MCF 10A (cell line): ENCODE measurements around the gene SDSL. TPM values are rescaled to one million over a fixed set of nuclear protein-coding genes. Genes with fewer than 3 reads are reported as not detected.

Experiments used
- BruUV-seq: library from RNA; stranded (reverse); fragments of 400-500 nt; replicated peaks from 2 replicates; lab custom pipeline; 2021; lab: Mats Ljungman, UMichigan
- CTCF ChIA-PET: fragments of 300-600 bp; sonication (Branson Sonifier 250); formaldehyde crosslinking; extraction: SDS; loops from one replicate; lab custom pipeline; 2021; ENCODE audit warnings: antibody characterized with exemption, inconsistent platforms; lab: Yijun Ruan, JAX
- POLR2A ChIA-PET: fragments of 300-600, 350-650 bp; sonication (Branson Sonifier 250); formaldehyde crosslinking; extraction: SDS; loops from one replicate; lab custom pipeline; 2020; ENCODE audit warnings: antibody characterized with exemption, inconsistent platforms; lab: Yijun Ruan, JAX
- DNase-seq: peaks from one replicate; pipeline ENCODE4 v3.0.0-alpha.2; 2018; ENCODE audit not compliant: unreplicated experiment
- H3K27ac Mint-ChIP-seq: one replicate; pipeline ENCODE4 v1.8.0; 2022; ENCODE audit warnings: mild to moderate bottlenecking, low read depth, mixed read lengths; ENCODE audit not compliant: unreplicated experiment
- H3K27me3 Mint-ChIP-seq: one replicate; pipeline ENCODE4 v1.8.0; 2022; ENCODE audit warnings: mixed read lengths; ENCODE audit not compliant: insufficient read depth, unreplicated experiment
- H3K36me3 Mint-ChIP-seq: one replicate; pipeline ENCODE4 v1.8.0; 2022; ENCODE audit warnings: mild to moderate bottlenecking, moderate library complexity, mixed read lengths; ENCODE audit not compliant: insufficient read depth, unreplicated experiment
- H3K4me1 Mint-ChIP-seq: one replicate; pipeline ENCODE4 v1.8.0; 2022; ENCODE audit warnings: mixed read lengths; ENCODE audit not compliant: insufficient read depth, unreplicated experiment
- H3K4me3 Mint-ChIP-seq: one replicate; pipeline ENCODE4 v1.8.0; 2022; ENCODE audit warnings: mild to moderate bottlenecking, moderate library complexity, mixed read lengths; ENCODE audit not compliant: unreplicated experiment
- H3K9me3 Mint-ChIP-seq: one replicate; pipeline ENCODE4 v1.8.0; 2022; ENCODE audit warnings: mixed read lengths; ENCODE audit not compliant: unreplicated experiment
- intact Hi-C: fragments of 100-400 bp; cut with micrococcal nuclease; formaldehyde crosslinking; loops from 2 replicates; pipeline ENCODE4 v1.14.1; 2022
- total RNA-seq: library from RNA; stranded (reverse); gene quantifications from 2 replicates; pipeline ENCODE4 v1.2.3, GENCODE V29; 2022
- TF ChIP-seq, protein P1 (sequence below): fragments of 200-600 bp; IDR thresholded peaks from one replicate; pipeline ENCODE4 v1.8.0; 2022; ENCODE audit warnings: antibody characterized with exemption, mild to moderate bottlenecking; ENCODE audit not compliant: unreplicated experiment

SDSL gene
- total RNA-seq, 1 experiment from 2014 or later = 21.1 TPM

DNA sequence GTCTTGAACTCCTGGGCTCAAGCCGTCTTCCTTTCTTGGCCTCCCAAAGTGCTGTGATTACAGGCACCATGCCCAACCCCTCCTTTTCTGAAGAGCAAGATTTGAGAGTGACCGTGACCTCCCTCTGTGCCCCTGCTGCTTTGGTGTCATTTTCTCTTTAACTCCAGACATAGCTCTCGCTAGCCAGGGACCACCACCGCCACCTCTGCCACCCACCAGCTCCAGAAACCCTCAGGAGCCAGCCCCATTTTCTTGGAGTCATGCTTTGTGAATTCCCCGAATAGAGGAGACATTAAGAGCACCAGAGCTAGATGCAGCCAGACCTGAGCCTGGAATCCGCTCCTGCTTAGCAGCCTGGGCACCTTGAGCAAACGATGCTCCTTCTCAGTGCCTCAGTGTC lies 18.2 kb downstream of the SDSL start:
- H3K9me3 Mint-ChIP-seq = no peaks in the 10 kb centered on the region
- TF ChIP-seq, protein P1, sequence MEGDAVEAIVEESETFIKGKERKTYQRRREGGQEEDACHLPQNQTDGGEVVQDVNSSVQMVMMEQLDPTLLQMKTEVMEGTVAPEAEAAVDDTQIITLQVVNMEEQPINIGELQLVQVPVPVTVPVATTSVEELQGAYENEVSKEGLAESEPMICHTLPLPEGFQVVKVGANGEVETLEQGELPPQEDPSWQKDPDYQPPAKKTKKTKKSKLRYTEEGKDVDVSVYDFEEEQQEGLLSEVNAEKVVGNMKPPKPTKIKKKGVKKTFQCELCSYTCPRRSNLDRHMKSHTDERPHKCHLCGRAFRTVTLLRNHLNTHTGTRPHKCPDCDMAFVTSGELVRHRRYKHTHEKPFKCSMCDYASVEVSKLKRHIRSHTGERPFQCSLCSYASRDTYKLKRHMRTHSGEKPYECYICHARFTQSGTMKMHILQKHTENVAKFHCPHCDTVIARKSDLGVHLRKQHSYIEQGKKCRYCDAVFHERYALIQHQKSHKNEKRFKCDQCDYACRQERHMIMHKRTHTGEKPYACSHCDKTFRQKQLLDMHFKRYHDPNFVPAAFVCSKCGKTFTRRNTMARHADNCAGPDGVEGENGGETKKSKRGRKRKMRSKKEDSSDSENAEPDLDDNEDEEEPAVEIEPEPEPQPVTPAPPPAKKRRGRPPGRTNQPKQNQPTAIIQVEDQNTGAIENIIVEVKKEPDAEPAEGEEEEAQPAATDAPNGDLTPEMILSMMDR = no peak
- CTCF ChIA-PET = interaction anchor here (0.7 to 1.2 kb wide), 3 partner anchors 15 to 474 kb away, joined by 3 to 4 read pairs (median 3); no protein-coding TSS in a partner anchor
- BruUV-seq = no TSS peak
- no peaks in the 10 kb centered on the region for H3K27me3 Mint-ChIP-seq
- DNase-seq = no peak
- H3K4me3 Mint-ChIP-seq = no peak overlapping the region
- no peaks in the 10 kb centered on the region for H3K36me3 Mint-ChIP-seq
- POLR2A ChIA-PET = no interaction called here
- H3K4me1 Mint-ChIP-seq = no peaks in the 10 kb centered on the region
- H3K27ac Mint-ChIP-seq = no peak overlapping the region
- intact Hi-C loops = no loop called here

DNA sequence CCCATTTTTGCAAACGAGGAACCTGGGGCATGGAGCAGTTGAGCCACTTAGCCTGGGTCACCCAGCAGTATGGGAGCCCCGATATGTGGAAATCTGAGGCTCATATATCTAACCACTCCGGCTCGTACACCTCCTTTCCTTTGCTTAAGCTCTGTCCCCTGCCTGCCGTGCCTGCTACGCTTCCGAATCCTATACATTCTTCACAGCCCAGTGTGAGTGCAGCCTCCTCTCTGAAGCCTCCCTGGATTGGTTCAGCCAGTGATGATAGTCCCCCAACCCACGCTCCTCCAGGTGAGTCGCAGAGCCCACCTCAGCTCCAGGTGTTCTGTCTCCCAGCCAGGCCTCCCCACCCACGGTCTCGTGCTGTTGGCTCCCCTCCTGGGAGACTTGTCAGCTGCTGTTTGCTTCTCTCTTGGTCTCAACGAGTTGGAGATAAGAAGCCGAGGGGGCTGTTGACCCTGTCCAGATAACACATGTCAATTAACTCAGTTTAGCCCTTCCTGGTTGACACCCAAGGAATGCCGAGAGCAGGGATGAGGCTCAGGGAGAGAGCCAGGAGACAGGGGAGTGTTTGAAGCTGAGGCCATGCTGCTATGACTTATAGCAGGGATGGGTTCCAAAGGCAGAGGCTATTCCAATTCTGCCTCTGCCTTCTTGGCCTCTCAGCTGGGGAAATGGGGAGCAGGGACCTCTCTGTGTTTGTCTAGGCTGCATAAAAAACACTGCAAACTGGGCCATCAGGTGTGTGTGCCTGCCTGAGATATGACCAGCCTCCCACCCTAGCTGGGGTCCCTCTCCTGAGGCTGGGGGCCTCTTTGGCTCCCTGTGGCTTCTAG lies 19.0 kb downstream of the SDSL start:
- TF ChIP-seq, protein P1 = no peak
- POLR2A ChIA-PET = no interaction called here
- Mint-ChIP-seq H3K4me1 (no peaks in the 10 kb centered on the region), H3K9me3 (no peaks in the 10 kb centered on the region), H3K27me3 (no peaks in the 10 kb centered on the region), H3K4me3 (no peak overlapping the region), H3K36me3 (no peaks in the 10 kb centered on the region), H3K27ac (no peak overlapping the region)
- intact Hi-C loops = no loop called here
- CTCF ChIA-PET = interaction anchor here (0.6 to 1.2 kb wide), 4 partner anchors 16 to 473 kb away, joined by 3 to 4 read pairs (median 4); no protein-coding TSS in a partner anchor
- DNase-seq = no peak
- no TSS peak for BruUV-seq

DNA sequence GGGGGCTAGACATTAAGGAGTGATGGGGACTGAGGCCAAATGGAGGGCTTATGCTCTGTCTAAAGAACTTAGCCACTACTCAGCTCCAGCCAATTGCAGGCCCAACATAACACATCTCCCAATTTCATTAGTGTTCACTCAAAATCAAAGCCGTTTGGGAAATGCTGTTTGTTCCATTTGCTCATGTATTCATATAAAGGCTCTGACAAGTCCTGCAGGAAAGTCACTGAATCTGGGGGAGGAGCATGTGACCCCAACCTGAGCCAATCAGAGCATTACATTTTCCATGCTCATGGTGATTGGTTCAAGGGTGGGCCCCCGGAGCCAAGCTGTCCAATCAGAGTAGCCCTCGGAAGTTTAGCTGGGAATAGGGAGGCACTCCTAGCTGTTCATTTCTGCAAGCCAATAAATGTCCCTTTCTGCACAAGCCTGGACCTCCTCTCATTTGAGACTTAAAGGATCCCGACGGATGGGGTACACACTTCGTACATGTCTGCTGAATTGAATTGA lies 20.9 kb downstream of the SDSL start:
- peaks cover 3% of the 10 kb centered on the region for H3K27me3 Mint-ChIP-seq
- POLR2A ChIA-PET = no interaction called here
- H3K4me3 Mint-ChIP-seq = no peak overlapping the region
- H3K27ac Mint-ChIP-seq = no peak overlapping the region
- no peak for DNase-seq
- BruUV-seq = no TSS peak
- H3K36me3 Mint-ChIP-seq = no peaks in the 10 kb centered on the region
- TF ChIP-seq, protein P1 = no peak
- H3K9me3 Mint-ChIP-seq = no peaks in the 10 kb centered on the region
- no peaks in the 10 kb centered on the region for H3K4me1 Mint-ChIP-seq
- CTCF ChIA-PET = interaction anchor here (1.2 to 1.9 kb wide), 2 partner anchors 18 kb away, joined by 3 to 6 read pairs; no protein-coding TSS in a partner anchor
- intact Hi-C loops = no loop called here

DNA sequence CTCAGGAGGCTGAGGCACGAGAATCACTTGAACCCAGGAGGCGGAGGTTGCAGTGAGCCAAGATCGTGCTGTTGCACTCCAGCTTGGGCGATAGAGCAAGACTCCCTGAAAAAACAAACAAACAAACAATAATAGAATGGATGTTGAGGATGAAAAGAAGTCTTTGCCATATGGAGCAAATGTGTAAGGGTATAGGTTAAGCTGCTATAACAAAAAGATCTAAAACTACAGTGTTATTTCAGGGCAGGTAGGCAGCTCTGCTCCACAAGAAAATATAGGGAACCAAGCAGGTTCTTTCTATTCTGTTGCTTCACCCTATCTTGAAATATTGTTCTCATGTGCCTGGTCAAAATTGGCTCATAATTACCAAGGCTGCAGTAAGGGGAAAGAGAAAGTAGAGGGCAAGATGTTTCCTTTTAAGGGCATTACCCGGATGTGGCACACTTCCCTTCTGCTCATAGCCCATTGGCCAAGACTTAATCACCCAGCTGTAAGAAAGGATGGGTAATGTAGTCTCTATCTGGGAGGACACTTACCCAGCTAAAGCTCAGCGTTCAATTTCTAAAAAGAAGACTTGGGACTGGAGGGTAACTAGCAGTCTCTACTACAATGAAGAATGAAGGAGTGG lies 23.5 kb downstream of the SDSL start:
- peaks cover 15% of the 10 kb centered on the region for H3K27me3 Mint-ChIP-seq
- H3K27ac Mint-ChIP-seq = no peak overlapping the region
- TF ChIP-seq, protein P1 = no peak
- ChIA-PET POLR2A (interaction anchor here (0.6 kb wide), 1 partner anchor 1829 kb away, joined by 3 read pairs; no protein-coding TSS in a partner anchor), CTCF (interaction anchor here (0.6 to 1.4 kb wide), 4 partner anchors 15 to 467 kb away, joined by 3 to 5 read pairs (median 3); partner anchors contain the start of gene OAS2)
- intact Hi-C loops = no loop called here
- H3K4me3 Mint-ChIP-seq = no peak overlapping the region
- H3K36me3 Mint-ChIP-seq = no peaks in the 10 kb centered on the region
- DNase-seq = no peak
- BruUV-seq = no TSS peak
- H3K9me3 Mint-ChIP-seq = no peaks in the 10 kb centered on the region
- no peaks in the 10 kb centered on the region for H3K4me1 Mint-ChIP-seq
